HG03469 (cell line): ENCODE data around the gene DYNC2I2.
"Not testable (repeated sequence)": the region's sequence is repeated elsewhere in the genome, so short reads cannot be mapped to it uniquely, and the experiment has no call there.

Experiments
- ATAC-seq: cut with Tn5 transposase; IDR thresholded peaks from one replicate; pipeline ENCODE4 v1.9.1; 2021; ENCODE audit warnings: mild to moderate bottlenecking, moderate library complexity, moderate number of reproducible peaks; ENCODE audit not compliant: unreplicated experiment

Gene DYNC2I2

DNA sequence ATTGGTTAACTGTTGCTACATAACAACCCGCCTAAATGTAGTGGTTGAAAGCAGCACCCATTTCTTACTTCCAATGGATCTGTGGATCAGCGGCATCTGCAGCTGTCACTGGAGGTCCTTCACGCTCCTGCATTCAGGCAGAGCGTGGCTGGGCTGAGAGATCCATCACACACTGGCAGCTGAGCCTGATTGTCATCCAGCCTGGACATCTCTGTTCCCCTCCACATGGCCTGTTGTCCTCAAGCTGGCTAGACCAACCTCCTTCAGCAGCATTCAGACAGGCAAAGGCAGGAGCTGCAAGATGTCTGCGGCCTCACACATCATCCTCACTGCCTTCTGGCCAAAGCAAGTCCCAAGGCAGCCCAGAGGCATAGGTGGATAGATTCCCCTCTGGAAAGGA, 36.9 kb downstream of the DYNC2I2 start:
- no peak for ATAC-seq

DNA sequence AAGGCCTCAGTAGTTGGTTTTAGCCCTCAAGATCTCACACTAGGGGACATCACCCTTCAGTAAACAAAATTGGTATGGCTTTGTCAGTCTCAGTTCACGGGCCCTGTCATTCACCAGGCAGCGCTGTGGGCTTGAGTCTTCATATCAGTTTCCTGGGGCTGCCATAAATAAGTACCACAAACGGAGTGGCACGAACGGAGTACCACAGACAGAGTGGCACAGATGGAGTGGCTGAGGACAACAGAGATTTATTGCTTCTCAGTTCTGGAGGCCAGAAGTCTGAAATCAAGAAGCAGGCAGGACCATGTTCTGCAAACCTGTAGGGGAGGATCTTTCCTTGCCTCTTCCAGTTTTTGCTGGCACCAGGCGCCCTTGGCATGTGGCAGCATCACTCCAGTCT, 37.5 kb downstream of the DYNC2I2 start:
- no peak for ATAC-seq

DNA sequence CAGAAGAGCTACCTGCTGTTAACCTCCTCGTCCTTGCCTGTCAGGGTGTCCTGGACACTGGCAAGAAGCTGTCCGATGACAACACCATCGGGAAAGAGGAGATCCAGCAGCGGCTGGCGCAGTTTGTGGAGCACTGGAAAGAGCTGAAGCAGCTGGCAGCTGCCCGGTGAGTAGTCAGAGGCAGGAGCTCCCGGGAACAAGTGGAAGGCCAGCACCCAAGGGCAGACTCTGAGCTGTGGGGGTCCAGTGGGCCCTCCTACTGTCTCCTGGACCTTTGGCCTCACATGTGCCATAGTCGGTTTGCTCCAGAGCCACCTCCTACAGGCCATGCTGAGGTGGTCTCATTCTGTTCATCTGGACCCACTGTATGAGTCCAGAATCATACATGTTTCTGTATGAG, 38.7 kb downstream of the DYNC2I2 start:
- no peak for ATAC-seq

DNA sequence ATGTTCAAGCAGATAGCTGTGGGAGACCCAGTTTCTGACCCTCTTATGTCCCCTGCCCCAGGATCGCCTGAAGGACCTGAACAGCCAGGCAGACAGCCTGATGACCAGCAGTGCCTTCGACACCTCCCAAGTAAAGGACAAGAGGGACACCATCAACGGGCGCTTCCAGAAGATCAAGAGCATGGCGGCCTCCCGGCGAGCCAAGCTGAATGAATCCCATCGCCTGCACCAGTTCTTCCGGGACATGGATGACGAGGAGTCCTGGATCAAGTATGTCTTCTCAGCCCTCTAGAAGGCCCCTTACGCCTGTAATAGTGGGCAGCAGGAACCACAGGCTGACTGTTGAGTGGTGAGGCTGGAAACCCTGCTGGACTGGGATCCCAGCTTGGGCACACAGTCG, 41.1 kb downstream of the DYNC2I2 start:
- ATAC-seq: no peak

DNA sequence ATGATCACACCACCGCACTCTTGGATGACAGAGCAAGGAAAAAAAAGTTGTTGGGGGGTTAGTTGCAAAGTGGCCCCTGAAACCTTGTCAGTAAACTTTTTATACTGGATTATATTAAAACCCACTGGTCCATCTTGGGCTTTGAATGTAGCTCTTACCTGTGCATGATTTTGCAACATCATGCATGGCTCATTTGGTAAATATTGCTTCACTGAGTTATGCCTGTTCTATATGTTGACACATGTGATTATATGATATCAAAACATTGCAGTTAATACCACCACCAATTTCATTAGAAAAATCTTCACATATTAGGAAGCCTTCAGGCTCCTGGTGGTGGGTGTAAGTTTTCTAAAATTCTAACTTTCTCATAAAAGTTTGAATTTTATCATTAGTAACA, 41.9 kb downstream of the DYNC2I2 start:
- no peak for ATAC-seq

DNA sequence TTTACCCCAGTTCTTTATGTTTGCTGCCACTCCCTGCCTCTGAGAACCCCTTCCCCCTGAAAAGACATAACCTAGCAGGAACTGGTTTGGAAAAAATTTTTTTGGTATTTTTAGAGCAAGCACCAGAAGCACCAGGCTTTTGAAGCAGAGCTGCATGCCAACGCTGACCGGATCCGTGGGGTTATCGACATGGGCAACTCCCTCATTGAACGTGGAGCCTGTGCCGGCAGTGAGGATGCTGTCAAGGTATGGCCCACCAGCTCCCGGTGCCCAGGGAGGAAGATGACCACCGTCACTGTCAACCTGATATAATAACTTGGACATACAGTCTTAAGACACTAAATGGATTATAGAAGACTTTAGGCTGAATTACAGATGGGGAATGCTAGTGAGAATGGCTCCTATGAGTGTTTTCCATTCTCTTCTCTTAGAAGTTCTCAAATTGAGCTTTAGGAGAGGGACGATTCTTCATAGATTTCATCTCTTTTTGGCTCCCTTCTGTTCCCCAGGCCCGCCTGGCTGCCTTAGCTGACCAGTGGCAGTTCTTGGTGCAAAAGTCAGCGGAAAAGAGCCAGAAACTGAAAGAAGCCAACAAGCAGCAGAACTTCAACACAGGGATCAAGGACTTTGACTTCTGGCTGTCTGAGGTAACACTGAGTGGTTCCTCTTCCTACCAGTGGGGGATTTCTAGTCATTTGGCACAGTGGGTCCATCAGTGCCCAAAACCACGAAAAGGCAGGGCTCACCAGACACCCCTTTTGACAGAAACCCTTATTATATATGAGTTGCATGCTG, 44.9 kb downstream of the DYNC2I2 start:
- ATAC-seq: no peak

DNA sequence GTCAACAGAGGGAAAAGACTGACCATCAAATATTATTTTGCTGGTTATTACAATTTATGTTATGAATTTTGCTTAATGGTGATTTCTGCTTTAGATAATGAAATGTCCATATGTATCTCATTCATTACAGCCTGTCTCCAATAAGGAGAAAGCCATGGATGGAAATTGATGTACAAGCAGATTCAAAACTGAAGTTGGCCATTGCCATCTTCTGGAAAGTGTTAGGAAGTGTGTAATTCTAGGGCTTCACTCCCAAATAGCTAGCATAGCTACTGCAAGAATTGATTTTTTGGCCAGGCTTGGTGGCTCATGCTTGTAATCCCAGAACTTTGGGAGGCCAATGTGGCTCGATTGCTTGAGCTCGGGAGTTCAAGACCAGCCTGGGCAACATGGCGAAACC, 45.8 kb downstream of the DYNC2I2 start:
- no peak for ATAC-seq

DNA sequence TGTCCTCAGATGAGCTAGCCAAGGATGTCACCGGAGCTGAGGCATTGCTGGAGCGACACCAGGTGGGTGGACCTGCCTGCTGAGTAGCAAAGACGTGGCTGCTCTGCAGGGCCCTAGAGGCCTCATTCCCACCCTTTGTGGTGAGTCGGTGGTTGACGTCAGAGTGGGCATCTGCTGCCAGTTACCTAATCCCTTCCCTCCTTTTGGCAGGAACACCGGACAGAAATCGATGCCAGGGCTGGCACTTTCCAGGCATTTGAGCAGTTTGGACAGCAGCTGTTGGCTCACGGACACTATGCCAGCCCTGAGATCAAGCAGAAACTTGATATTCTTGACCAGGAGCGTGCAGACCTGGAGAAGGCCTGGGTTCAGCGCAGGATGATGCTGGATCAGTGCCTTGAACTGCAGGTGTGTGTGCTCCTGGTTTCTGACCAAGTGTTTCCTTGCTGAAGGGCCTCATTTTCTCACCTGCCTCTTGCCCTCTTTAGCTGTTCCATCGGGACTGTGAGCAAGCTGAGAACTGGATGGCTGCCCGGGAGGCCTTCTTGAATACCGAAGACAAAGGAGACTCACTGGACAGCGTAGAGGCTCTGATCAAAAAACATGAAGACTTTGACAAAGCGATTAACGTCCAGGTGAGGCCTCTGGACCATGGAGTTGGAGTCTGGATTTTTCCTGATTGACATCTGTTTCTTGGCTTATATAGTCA, 48.9 kb downstream of the DYNC2I2 start:
- ATAC-seq: no peak

DNA sequence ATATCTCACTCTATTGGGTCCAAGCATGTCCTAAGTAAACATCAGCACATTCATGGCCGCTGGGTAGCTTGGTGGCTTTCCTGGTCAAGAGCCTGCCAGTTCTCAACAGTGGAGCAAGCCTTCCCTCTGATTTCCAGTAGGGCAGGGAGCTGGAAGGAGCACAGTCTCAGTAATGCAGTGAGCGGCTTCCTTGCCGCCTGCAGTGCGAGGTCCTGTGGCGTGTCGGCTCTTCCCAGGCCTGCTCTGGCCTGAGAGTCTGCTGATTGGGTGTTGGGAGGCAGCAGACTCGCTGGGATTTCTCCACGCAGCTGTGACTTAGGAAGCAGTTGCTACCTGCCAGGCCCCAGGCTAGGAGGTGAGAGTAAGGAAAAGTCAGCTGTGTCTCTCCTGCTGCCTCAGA, 53.0 kb downstream of the DYNC2I2 start:
- ATAC-seq: no peak

DNA sequence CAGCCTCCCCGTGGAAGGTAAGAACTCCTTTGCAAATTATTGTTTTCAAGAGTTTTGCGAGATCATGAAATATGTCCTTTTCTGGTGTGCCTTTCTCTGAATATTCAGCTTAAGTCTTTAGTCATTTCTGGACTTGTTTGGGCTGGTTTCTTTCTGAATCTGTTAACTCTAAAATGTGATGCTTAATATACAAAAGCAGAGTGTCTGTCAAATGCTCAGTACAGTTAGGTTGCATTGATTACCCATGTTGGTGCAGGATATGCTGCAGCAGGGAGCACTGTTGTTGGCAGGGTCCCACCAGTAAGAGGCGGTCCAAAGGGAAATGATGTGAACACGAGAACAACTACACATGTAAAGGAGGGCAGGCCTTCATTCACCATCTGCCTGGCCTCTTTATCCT, 56.5 kb downstream of the DYNC2I2 start:
- no peak for ATAC-seq

DNA sequence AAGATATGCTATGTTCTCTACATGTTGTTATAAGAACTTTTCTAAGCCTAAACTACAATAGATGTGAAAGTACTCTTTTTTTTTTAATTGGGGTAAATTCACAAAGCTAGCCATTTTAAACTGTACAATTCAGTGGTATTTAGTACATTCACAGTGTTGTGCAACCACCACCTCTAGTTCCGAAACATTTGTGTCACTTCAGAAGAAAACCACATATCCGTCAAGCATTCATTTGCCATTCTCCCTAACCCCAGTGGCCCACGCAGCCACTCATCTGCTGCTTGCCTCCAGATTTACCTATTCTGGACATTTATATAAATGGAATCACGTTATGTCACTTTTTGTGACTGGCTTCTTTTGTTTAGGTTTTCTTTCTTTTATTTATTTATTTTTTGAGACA, 61.2 kb downstream of the DYNC2I2 start:
- ATAC-seq: no peak

DNA sequence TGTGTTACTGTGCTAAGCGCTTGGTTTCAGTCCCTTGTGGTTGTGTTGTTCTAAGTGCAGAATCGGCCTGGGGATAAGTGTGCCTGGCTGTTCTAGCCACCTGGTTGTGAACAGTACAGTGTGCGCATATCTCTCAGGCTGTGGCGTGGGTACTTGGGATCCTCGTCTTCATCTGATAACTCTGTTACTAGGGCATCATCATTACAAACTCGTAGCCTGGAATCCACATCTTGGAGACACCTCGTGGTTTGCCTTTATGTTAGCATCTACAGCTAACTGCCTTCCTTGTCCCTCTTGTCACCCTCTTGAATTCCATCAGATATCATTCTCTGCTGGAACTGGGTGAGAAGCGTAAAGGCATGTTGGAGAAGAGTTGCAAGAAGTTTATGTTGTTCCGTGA, 62.8 kb downstream of the DYNC2I2 start:
- no peak for ATAC-seq

DNA sequence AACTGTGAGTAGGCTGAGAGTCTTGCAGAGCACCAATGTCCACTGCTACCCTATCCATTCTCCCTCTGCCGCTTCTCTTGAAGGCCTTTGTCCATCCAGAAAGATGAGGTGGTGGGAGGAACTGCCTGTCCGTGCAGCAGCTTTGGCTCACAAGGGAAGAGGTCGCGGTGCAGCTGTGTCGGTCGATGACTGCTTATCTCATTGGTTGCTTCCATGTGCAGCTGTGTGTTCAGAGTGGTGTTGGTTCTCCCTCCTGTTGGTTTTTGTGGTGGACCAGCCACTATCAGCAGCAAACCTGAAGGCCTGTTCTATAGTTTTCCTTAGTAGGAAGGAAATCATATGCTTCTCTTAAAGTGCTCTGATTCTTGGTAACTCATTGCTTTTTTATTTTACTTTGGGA, 63.6 kb downstream of the DYNC2I2 start:
- ATAC-seq: no peak

DNA sequence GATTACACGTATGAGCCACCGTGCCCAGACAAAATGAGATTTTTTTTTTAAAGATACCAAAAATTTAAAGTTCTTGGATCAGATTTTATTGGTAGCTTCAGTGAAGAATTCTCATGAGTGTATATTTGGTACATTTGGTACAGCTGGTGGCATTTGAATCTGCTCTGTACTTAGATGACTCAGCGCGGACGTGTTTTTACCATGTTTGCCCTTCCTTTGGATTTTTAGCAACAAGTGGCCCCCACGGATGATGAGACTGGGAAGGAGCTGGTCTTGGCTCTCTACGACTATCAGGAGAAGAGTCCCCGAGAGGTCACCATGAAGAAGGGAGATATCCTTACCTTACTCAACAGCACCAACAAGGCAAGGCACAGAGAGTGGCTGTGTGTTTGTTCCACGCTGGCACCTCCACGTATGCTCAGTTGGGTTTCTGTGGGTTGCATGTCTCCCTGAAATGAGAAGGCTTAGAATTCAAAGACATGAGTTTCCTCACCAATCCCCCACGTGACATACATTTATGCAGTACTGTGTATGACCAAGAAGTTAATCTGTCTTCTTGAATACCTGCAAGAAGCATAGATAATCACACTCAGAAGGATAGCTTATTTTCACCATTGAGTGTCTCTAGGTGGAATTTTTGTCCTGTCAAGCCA, 67.9 kb downstream of the DYNC2I2 start:
- no peak for ATAC-seq

DNA sequence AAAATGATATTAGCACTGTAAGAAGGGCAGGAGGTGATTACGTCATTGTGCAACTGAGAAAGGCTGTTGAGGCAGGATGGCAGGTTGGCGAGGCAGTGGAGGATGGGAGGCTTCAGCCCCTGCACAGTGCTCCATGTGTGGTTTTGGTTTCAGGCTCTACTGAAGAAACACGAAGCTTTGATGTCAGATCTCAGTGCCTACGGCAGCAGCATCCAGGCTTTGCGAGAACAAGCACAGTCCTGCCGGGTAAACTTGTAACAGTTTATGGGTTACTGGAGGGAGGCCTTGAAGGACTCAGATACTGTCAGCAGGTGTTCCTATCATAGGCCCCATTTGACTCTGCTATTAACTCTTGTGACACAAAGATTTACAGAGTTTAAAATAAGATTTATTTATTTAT, 69.2 kb downstream of the DYNC2I2 start:
- ATAC-seq: no peak

DNA sequence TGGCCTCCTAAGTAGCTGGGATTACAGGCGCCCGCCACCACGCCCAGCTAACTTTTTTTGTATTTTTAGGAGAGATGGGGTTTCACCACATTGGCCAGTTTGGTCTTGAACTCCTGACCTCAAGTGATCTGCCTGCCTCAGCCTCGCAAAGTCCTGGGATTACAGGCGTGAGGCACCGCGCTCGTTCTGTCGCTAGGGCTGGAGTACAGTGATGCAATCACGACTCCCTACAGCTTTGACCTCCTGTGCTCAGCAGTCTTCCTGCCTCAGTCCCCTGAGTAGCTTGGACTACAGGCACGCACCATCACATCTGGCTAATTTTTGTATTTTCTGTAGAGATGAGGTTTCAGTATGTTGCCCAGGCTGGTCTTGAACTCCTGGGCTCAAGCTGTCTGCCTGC, 69.7 kb downstream of the DYNC2I2 start:
- ATAC-seq: not testable (repeated sequence)

DNA sequence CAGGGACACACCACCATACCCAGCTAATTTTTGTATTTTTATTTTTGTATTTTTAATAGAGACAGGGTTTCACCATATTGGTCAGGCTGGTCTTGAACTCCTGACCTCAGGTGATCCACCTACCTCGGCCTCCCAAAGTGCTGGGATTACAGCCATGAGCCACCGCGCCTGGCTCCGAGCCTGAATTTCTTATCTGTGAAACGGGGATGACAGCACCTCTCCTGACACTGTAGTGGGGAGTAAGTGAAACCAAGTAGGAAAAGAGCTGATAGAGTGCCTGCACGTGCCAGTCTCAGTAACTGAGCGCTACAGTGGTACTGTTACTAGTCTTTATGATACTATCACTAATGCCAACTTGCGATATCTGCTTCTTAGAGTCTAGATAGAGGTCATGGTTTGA, 71.5 kb downstream of the DYNC2I2 start:
- ATAC-seq: not testable (repeated sequence)
